ENCODE results near the gene ZNF407.

The ZNF407 gene

GRCh38 chr18:75070235-75070624 is 472.6 kb downstream of the ZNF407 start:
- Histone ChIP-seq H3K4me3 (peak overlapping the region in 8 of 10 experiments; percentile 18 to 59 (median 42); a peak in 13 of 20 replicates), H3K9ac (peak overlapping the region; percentile 45 to 73 (median 66); a peak in 19 of 22 replicates), H3K4me2 (peak overlapping the region; percentile 67 to 95 (median 85)), H3K4me1 (peaks cover 23 to 48% (median 34%) of the 10 kb centered on the region in 10 experiments), H4K20me1 (no peaks in the 10 kb centered on the region), H3K36me3 (peaks cover 0 to 8% (median 7%) of the 10 kb centered on the region in 11 experiments; a peak in 8 of 22 replicates), H3K27me3 (no peaks in the 10 kb centered on the region), H3K27ac (peak overlapping the region; percentile 67 to 86 (median 79)), H3K9me3 (replicated peaks in 1 of 11) (peaks cover 0 to 13% (median under 1%) of the 10 kb centered on the region in 11 experiments; a peak in 5 of 22 replicates)
- 0 out of 22 replicates have a peak, but pooled peaks of 2 of the 11 experiments have one; percentile 9 to 25 for TF ChIP-seq Cebpa-rat (IDR thresholded peaks at IDR 0.05)

- no peaks in the 10 kb centered on the region for H3K27me3 ChIP-seq
- H3K4me2 ChIP-seq: peak overlapping the region; percentile 67 to 95 (median 85)
- peak overlapping the region; percentile 67 to 86 (median 79) for H3K27ac ChIP-seq
- H4K20me1 ChIP-seq: no peaks in the 10 kb centered on the region
- peak overlapping the region; percentile 45 to 73 (median 66); a peak in 21 of 22 replicates for H3K9ac ChIP-seq
- peaks cover 0 to 2% (median under 1%) of the 10 kb centered on the region in 11 experiments; a peak in 4 of 22 replicates for H3K36me3 ChIP-seq
- H3K4me3 ChIP-seq: peak overlapping the region; percentile 18 to 59 (median 44); a peak in 19 of 20 replicates
- H3K4me1 ChIP-seq: peaks cover 23 to 48% (median 34%) of the 10 kb centered on the region in 10 experiments
- peaks cover 0 to 15% (median 5%) of the 10 kb centered on the region in 11 experiments; a peak in 8 of 22 replicates for H3K9me3 ChIP-seq (replicated peaks in 1 of 11)
- no peak for TF ChIP-seq Cebpa-rat (IDR thresholded peaks at IDR 0.05)
These were observed 473.2 kb downstream of the ZNF407 start for GRCh38 chr18:75070625-75071483.

- H3K9ac ChIP-seq: peak overlapping the region in 10 of 11 experiments; percentile 45 to 73 (median 68); a peak in 18 of 22 replicates
- H3K27me3 ChIP-seq: no peaks in the 10 kb centered on the region
- peak overlapping the region; percentile 18 to 59 (median 44); a peak in 19 of 20 replicates for H3K4me3 ChIP-seq
- H4K20me1 ChIP-seq: no peaks in the 10 kb centered on the region
- H3K9me3 ChIP-seq (replicated peaks in 1 of 11): peaks cover under 1 to 21% (median 10%) of the 10 kb centered on the region in 11 experiments; a peak in 20 of 22 replicates
- peak overlapping the region; percentile 67 to 95 (median 85) for H3K4me2 ChIP-seq
- H3K4me1 ChIP-seq: peaks cover 23 to 48% (median 34%) of the 10 kb centered on the region in 10 experiments
- H3K36me3 ChIP-seq: no peaks in the 10 kb centered on the region
- peak overlapping the region; percentile 67 to 86 (median 79); a peak in 21 of 22 replicates for H3K27ac ChIP-seq
- no peak for TF ChIP-seq Cebpa-rat (IDR thresholded peaks at IDR 0.05)
These were observed 473.8 kb downstream of the ZNF407 start for GRCh38 chr18:75071484-75071785.

DNA sequence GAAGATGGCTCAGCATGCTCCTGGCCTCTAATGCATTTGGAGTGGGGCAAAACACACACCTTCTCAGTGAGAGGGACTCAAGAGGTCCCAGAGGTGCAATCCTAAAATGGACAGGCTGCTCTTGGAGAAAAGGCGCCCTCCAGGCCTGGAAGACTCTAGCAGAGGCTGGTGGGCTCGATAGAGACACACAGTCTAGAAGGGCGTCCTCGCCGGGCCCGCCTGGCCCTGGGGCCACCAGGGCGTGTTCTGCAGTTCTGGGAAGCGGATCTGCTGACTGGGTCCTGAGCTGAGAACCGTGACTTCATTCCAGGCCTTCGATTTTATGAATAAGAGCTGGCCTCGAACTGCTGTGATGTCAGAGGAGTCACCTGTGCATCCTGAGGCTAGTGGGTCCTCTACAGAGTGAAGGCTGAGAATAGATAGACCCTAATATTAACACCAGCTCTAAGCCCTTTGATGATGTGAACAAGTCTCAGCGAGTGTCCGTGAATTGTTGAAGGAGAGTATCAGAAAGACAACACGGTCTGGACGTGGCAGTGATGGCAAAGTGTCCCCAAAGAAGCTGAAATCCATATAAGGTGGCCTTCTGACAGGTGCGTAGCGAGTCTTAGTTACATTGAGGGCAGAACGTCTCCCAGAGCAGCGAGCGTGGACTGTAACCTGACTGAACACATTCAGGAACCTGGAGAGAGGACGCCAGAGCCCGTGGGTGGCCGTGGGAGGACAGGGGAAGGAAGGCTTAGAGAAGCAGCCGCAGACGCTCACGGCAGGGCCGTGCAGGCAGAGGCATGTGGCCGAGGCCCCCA is 474.4 kb downstream of the ZNF407 start:
- Histone ChIP-seq H3K4me3 (peak overlapping the region in 8 of 10 experiments; percentile 18 to 59 (median 47); a peak in 11 of 20 replicates), H3K4me2 (peak overlapping the region; percentile 67 to 95 (median 85)), H4K20me1 (no peaks in the 10 kb centered on the region), H3K36me3 (0 out of 22 replicates have a peak, but pooled peaks cover 0 to 5% (median 0%) of the 10 kb centered on the region in 11 experiments), H3K9ac (peak overlapping the region in 6 of 11 experiments; percentile 61 to 71 (median 70); a peak in 7 of 22 replicates), H3K27ac (peak overlapping the region in 10 of 11 experiments; percentile 40 to 86 (median 80); a peak in 17 of 22 replicates), H3K4me1 (peaks cover 23 to 48% (median 34%) of the 10 kb centered on the region in 10 experiments), H3K27me3 (no peaks in the 10 kb centered on the region), H3K9me3 (replicated peaks in 1 of 11) (peaks cover 7 to 27% (median 17%) of the 10 kb centered on the region in 11 experiments)
- no peak for TF ChIP-seq Cebpa-rat (IDR thresholded peaks at IDR 0.05)

GRCh38 chr18:75072672-75073371 is 475.2 kb downstream of the ZNF407 start:
- peak overlapping the region in 1 of 11 experiments; percentile 79; a peak in 1 of 22 replicates for H3K27ac ChIP-seq
- H3K4me1 ChIP-seq: peaks cover 23 to 48% (median 34%) of the 10 kb centered on the region in 10 experiments
- H3K36me3 ChIP-seq: 0 out of 22 replicates have a peak, but pooled peaks cover 0 to 6% (median 0%) of the 10 kb centered on the region in 11 experiments
- peaks cover 15 to 35% (median 24%) of the 10 kb centered on the region in 11 experiments for H3K9me3 ChIP-seq (replicated peaks in 1 of 11)
- no peak overlapping the region for H3K9ac ChIP-seq
- peak overlapping the region in 6 of 11 experiments; percentile 30 to 92 (median 84); a peak in 9 of 22 replicates for H3K4me2 ChIP-seq
- H4K20me1 ChIP-seq: no peaks in the 10 kb centered on the region
- no peak overlapping the region for H3K4me3 ChIP-seq
- TF ChIP-seq Cebpa-rat (IDR thresholded peaks at IDR 0.05): no peak
- H3K27me3 ChIP-seq: no peaks in the 10 kb centered on the region

GRCh38 chr18:75073654-75074053 is 476.0 kb downstream of the ZNF407 start:
- no peak overlapping the region for H3K4me3 ChIP-seq

DNA sequence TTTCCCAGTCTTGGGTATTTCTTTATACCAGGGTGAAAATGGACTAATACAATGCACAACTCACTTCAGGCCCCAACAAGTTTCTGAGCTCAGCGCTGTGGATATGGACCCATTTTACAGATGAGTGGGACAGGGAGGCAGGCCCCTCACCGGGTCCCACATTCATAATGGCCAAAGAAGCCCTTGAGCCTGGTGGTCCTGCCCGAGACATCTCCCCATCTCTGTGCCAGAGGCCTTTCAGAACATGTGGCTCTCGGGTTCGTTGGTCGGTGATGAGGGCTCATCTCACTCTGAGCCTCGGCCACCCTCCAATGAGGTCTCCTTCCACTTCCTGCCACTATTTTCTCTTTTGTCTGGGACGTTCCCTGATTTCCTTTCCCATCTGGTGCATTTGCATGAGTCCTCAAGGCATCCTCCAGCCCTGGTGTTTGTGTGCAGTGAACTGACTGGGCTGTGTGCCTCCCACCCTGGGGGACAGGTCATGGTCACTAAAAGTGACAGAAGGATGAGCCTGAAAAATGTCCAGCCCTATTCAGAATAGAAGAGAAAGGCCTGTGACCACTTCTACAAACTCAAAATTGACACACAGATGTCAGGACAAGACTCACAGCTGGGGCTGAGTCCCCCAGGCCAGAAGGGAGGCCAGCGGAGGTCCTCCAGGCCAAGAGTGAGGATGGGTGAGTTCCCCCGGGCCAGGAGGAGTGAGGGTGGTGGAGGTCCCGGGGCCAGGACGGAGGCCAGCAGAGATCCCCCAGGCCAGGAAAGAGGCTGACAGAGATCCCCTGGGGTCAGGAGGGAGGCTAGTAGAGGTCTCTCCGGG is 476.7 kb downstream of the ZNF407 start:
- H4K20me1 ChIP-seq: no peaks in the 10 kb centered on the region
- peaks cover 26 to 50% (median 39%) of the 10 kb centered on the region in 11 experiments for H3K9me3 ChIP-seq (replicated peaks in 1 of 11)
- H3K27ac ChIP-seq: no peak overlapping the region
- TF ChIP-seq Cebpa-rat (IDR thresholded peaks at IDR 0.05): no peak
- H3K4me2 ChIP-seq: no peak overlapping the region
- H3K27me3 ChIP-seq: no peaks in the 10 kb centered on the region
- H3K4me3 ChIP-seq: no peak overlapping the region
- H3K4me1 ChIP-seq: peaks cover 23 to 42% (median 31%) of the 10 kb centered on the region in 10 experiments
- no peak overlapping the region for H3K9ac ChIP-seq
- 0 out of 22 replicates have a peak, but pooled peaks cover 0 to 6% (median 0%) of the 10 kb centered on the region in 11 experiments for H3K36me3 ChIP-seq

More at GRCh38 chr18:75073654-75074053, 476.0 kb downstream of the ZNF407 start:
- H3K9ac ChIP-seq: no peak overlapping the region
- peaks cover 23 to 48% (median 34%) of the 10 kb centered on the region in 10 experiments for H3K4me1 ChIP-seq
- H3K27me3 ChIP-seq: no peaks in the 10 kb centered on the region
- H3K36me3 ChIP-seq: 0 out of 22 replicates have a peak, but pooled peaks cover 0 to 6% (median 0%) of the 10 kb centered on the region in 11 experiments
- H3K9me3 ChIP-seq (replicated peaks in 1 of 11): peaks cover 23 to 43% (median 33%) of the 10 kb centered on the region in 11 experiments
- TF ChIP-seq Cebpa-rat (IDR thresholded peaks at IDR 0.05): no peak
- H4K20me1 ChIP-seq: no peaks in the 10 kb centered on the region
- no peak overlapping the region for H3K27ac ChIP-seq
- H3K4me2 ChIP-seq: no peak overlapping the region

Data from BLaER1 treated with 17β-estradiol and CSF1 and Interleukin-3, amounts not matched to agents 10 nM and 100 nM (cell line).